ENCODE data around the gene CASZ1. TPM values are rescaled to one million over a fixed set of nuclear protein-coding genes. Genes with fewer than 3 reads are reported as not detected.

Gene CASZ1
- polyA plus RNA-seq, 1 experiment = 0.64 TPM

DNA sequence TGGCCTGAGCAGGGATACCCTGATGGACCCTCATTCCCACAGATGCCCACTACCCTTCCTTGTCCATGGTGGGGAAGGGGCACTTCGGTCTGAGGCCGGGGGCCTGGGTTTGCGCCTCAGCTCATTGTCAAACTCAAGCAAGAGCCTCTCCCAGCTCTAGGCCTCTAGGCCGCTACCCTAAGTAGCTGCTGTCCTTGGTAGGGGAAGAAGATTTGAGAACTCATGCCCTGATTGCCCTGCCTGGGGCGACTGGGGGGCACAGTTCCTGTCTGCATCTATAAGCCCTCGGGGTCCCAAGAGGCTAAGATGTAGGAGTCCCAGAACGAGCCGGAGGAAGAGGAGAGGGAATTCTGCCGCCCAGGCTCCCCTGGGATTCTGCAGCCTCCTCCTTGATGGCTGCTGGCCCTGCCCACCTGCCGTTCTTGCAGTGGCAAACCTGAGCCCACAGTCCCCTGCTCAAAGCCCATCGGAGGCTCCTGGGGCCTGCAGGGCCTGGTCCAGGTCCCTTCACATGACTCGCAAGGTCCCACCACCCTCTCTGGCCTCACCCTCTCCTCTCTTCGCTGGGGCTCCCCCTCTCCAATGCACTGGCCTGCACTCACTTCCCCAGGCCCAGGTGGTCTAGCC lies 20.4 kb upstream of the CASZ1 start:
- POLR2A ChIA-PET = no interaction called here
- CTCF ChIA-PET = no interaction called here
- no peak for DNase-seq (ENCODE audit: low read depth)
- H3K4me3 ChIP-seq (ENCODE audit: low read depth, low read length) = no peak overlapping the region
- TF ChIP-seq, protein P1, sequence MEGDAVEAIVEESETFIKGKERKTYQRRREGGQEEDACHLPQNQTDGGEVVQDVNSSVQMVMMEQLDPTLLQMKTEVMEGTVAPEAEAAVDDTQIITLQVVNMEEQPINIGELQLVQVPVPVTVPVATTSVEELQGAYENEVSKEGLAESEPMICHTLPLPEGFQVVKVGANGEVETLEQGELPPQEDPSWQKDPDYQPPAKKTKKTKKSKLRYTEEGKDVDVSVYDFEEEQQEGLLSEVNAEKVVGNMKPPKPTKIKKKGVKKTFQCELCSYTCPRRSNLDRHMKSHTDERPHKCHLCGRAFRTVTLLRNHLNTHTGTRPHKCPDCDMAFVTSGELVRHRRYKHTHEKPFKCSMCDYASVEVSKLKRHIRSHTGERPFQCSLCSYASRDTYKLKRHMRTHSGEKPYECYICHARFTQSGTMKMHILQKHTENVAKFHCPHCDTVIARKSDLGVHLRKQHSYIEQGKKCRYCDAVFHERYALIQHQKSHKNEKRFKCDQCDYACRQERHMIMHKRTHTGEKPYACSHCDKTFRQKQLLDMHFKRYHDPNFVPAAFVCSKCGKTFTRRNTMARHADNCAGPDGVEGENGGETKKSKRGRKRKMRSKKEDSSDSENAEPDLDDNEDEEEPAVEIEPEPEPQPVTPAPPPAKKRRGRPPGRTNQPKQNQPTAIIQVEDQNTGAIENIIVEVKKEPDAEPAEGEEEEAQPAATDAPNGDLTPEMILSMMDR (IDR thresholded peaks at IDR 0.05; ENCODE audit: insufficient read depth, low read depth, low read length) = no peak
- no peaks in the 10 kb centered on the region for H3K36me3 ChIP-seq (ENCODE audit: control insufficient read depth, insufficient read depth, low read length)
- H3K27me3 ChIP-seq (ENCODE audit: control insufficient read depth, insufficient read depth, low read length) = peaks cover 11% of the 10 kb centered on the region

DNA sequence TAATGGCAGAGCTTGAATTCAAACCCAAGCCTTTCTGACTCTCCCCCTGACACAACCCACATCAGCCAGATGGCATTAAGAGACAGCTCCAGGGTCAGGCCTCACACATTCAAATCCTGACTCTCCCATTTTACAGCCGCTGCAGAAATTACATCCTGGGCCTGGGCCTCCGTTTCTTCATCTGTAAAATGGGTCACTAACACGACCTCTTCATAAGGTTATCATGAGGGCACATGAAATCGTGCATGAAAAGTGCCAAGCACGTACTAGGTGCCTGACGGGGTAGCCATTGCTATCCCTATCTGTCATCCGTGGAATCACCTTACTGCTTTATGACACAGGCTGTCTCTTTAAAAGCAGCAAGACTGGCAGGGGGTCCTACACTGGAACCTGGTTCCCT lies 19.8 kb upstream of the CASZ1 start:
- DNase-seq (ENCODE audit: low read depth) = no peak
- peaks cover 11% of the 10 kb centered on the region for H3K27me3 ChIP-seq (ENCODE audit: control insufficient read depth, insufficient read depth, low read length)
- H3K36me3 ChIP-seq (ENCODE audit: control insufficient read depth, insufficient read depth, low read length) = no peaks in the 10 kb centered on the region
- POLR2A ChIA-PET = no interaction called here
- no peak overlapping the region for H3K4me3 ChIP-seq (ENCODE audit: low read depth, low read length)
- TF ChIP-seq, protein P1 (IDR thresholded peaks at IDR 0.05; ENCODE audit: insufficient read depth, low read depth, low read length) = no peak
- CTCF ChIA-PET = no interaction called here

DNA sequence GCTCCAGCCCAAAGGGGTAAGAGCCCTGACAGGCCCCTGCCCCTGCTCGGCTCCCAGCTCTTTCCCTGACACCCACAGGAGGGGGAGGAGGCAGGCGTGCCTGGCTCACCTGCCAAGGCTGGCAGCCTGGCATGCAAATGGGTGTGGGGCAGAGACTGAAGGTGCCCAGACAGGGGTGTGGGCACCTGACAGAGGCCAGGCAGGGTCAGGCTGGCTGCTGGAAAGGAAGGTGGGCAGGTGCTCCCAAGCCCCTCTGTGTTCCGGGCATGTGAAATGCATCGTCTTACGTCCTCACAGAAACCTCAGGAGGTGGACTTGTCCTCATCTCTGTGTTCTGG lies 19.4 kb upstream of the CASZ1 start:
- H3K36me3 ChIP-seq (ENCODE audit: control insufficient read depth, insufficient read depth, low read length) = no peaks in the 10 kb centered on the region
- TF ChIP-seq, protein P1 (IDR thresholded peaks at IDR 0.05; ENCODE audit: insufficient read depth, low read depth, low read length) = no peak
- ChIA-PET CTCF (no interaction called here), POLR2A (no interaction called here)
- DNase-seq (ENCODE audit: low read depth) = no peak
- H3K27me3 ChIP-seq (ENCODE audit: control insufficient read depth, insufficient read depth, low read length) = peaks cover 14% of the 10 kb centered on the region
- H3K4me3 ChIP-seq (ENCODE audit: low read depth, low read length) = no peak overlapping the region

DNA sequence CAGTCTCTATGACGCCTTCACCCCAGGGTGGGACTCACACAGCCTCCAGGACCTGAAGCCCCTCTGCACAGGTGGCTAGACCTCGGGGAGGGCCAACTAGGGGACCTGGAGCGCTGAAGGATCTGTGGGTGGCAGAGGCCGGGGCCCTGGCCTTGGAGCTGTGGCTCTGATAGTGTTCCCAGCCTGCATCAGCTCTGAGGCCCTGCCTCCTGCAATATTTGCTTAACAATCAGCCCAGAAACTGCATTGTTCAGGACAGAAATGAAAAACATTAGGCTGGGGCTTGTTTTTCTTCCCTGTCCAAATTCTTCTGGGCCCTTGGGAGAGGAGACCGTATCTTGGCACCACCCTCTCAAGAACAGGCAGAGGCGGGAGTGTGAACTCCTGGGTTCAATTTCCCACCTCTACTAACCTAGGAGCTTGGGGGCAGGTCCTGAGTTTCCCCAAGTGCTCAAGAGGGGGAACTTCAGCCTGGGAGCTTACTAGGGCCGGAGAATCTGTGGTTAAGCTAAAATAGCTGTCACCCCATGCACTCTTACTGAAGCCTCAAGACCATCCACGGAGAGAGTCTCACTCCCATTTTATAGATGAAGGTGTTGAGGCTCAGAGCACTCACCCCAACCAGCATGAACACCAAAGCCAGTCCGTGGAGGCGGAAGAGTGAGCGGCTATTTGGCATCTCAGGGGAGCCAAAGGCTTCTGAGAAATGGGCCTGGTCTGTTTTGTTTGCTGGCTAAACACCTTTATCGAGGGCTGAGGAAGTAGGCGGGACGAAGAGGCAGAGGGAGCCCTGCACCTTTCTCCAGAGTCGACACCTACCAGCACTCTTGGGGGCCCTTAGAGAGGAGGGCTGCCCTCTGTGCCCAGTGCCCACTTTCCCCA lies 18.8 kb upstream of the CASZ1 start:
- ChIA-PET CTCF (no interaction called here), POLR2A (no interaction called here)
- no peak overlapping the region for H3K4me3 ChIP-seq (ENCODE audit: low read depth, low read length)
- no peak for DNase-seq (ENCODE audit: low read depth)
- peaks cover 17% of the 10 kb centered on the region for H3K27me3 ChIP-seq (ENCODE audit: control insufficient read depth, insufficient read depth, low read length)
- H3K36me3 ChIP-seq (ENCODE audit: control insufficient read depth, insufficient read depth, low read length) = no peaks in the 10 kb centered on the region
- TF ChIP-seq, protein P1 (IDR thresholded peaks at IDR 0.05; ENCODE audit: insufficient read depth, low read depth, low read length) = no peak

DNA sequence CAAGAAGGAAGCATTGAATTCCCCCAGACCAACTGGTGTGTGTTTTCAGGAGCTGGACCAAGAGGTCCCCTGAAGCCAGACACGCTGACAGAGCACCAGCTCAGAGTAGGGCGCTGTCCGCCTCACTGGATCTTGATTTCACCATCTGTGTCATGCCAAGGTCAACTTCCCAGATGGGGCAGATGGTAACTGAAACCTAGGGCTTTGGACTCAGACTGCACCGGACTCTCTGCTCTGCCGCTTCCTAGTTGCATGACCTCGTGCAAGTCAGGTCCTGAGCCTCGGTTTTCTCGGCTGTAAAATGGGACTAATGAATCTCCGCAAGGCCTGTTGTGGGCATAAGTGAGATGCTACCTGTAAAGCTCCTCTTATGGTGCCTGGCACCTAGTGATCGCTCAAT lies 17.9 kb upstream of the CASZ1 start:
- TF ChIP-seq, protein P1 (IDR thresholded peaks at IDR 0.05; ENCODE audit: insufficient read depth, low read depth, low read length) = no peak
- CTCF ChIA-PET = no interaction called here
- Histone ChIP-seq H3K36me3 (ENCODE audit: control insufficient read depth, insufficient read depth, low read length) (no peaks in the 10 kb centered on the region), H3K27me3 (ENCODE audit: control insufficient read depth, insufficient read depth, low read length) (peaks cover 24% of the 10 kb centered on the region), H3K4me3 (ENCODE audit: low read depth, low read length) (no peak overlapping the region)
- no peak for DNase-seq (ENCODE audit: low read depth)
- POLR2A ChIA-PET = no interaction called here
